Fibroblast of skin of scalp (primary cell): Measurements from ENCODE around the gene EPHA6.

Experiments used
- DNase-seq: peaks from one replicate; pipeline ENCODE4 v3.0.0-alpha.2; 2013

The EPHA6 gene

GRCh38 chr3:97291901-97292300 is 477.5 kb downstream of the EPHA6 start:
- no peak for DNase-seq

DNA sequence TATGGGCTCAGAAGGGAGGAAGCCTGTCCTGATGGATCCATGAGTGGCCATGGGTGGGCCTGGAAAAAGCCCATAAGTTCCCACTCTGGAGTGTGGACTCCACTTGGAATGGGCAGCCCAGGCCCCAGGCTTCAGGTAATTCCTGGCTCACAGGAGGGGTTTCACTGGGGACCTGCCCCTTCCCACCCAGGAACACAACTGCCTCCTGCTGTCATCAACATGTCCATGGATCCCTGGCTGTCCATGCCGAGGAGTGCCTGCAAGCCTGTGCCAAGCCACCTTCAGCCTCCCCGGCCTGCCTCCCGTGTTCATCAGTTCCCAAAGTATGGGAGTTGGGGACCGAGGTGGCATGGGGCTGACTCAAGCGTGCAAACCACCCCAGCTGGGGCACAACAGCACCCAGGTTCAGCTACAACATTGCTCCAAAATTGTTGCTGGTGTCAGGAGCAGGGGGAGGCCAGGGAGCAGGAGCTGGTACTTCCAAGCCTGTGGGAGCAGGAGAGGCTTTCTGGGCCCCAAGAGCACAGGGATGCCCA is 479.3 kb downstream of the EPHA6 start:
- no peak for DNase-seq

DNA sequence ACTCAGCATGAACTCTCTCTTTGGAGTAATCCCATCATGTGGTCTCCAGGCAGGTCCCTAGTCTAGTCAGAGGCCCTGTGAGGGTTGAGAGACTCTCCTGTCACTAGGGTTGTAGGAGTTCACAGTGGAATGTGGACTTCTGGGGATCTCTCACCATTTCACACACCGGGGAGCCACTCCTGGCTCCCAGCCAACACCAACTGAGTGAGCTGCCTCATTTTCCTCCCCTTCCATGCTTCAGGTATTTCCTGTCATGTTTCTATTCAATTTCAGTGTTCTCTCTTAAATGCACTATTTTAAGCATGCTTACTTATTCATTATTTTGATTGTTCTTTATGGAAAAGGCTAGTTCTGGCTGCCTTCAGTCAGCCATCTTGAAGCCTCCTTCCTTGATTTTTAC is 482.6 kb downstream of the EPHA6 start:
- DNase-seq, result no peak

GRCh38 chr3:97301114-97301513 is 486.7 kb downstream of the EPHA6 start:
- DNase-seq, result no peak

GRCh38 chr3:97306226-97306625 is 491.8 kb downstream of the EPHA6 start:
- no peak for DNase-seq

DNA sequence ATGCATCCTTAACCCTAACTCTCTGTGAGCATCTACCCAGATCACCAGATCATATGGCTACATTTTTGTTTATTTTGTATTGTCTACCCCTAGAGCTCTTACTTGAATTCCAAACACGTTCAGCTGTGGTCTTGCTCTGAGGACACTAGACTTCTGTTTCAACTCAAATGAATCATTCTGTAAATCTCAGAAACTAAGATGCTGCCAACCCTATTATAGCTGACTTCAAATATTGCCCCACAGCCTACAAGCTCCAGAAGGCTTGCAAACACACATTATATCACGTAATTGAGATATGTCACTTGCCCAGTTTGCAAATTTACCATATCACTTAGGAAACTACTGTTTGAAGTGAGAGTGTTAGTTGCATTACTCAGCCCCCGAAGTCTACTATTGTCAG is 524.0 kb downstream of the EPHA6 start:
- no peak for DNase-seq

DNA sequence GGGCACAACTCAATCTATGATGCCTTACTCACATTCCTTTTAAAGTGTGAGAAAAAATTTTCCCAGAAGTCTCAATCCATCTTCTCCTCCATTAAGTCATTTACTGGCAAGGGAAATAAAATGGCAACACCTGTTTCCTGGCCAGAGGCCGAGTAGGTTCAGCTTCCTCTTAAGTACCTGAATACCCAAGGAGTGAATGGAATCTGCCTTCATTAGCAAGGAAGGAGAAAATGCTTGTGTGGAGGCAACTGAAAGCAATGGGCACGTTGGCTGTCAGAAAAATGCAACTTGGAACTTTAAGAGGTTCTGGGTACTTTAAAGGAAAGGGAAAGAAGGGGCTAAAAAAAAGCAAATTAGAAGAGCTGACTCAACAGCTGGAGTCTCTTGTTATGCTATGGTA is 526.5 kb downstream of the EPHA6 start:
- DNase-seq, result no peak

- no peak for DNase-seq
Observed at GRCh38 chr3:97347780-97348179, 533.4 kb downstream of the EPHA6 start.

- DNase-seq, result no peak
Observed at GRCh38 chr3:97350971-97351370, 536.6 kb downstream of the EPHA6 start.

- no peak for DNase-seq
Observed at GRCh38 chr3:97353176-97353575, 538.8 kb downstream of the EPHA6 start.

GRCh38 chr3:97359977-97360376 is 545.6 kb downstream of the EPHA6 start:
- no peak for DNase-seq

GRCh38 chr3:97360804-97361203 is 546.4 kb downstream of the EPHA6 start:
- no peak for DNase-seq

GRCh38 chr3:97384583-97384982 is 570.2 kb downstream of the EPHA6 start:
- no peak for DNase-seq

DNA sequence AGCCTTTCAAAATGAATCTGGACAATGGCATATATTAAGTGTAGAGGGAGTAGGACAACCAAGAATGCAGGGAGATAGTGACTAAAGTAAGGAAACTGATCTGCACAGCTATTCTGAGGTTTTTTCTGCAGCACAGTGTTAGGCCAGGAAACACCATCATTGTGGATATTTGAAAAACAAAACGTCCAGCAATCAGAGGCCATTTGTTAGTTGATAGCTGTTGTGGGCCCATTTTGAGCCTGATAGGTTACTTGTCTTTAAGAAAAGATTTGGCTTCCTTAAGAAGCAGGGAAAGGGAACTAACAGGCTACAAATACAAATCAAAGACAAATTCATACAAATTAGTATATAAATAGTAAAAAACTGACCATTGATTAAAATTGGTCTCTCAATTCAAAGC is 574.4 kb downstream of the EPHA6 start:
- DNase-seq, result no peak

DNA sequence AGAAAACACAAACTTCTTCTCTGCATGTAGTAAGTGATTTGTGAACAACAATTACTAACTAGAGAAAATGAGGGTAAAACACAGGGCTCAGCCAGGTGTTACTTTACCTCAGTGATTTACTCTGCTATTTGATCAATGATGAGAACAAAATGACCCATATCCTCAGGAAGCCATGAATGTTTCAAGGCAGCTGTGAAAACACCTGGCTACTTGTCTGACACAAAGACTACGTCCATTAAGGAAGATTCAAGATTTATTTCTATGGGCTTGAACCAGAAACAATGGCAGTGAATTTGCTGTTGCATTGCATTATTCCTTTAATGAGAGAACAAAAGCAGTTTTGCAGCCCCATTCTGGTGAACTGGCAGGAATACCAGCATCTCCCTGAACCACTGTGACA is 575.5 kb downstream of the EPHA6 start:
- DNase-seq, result no peak

DNA sequence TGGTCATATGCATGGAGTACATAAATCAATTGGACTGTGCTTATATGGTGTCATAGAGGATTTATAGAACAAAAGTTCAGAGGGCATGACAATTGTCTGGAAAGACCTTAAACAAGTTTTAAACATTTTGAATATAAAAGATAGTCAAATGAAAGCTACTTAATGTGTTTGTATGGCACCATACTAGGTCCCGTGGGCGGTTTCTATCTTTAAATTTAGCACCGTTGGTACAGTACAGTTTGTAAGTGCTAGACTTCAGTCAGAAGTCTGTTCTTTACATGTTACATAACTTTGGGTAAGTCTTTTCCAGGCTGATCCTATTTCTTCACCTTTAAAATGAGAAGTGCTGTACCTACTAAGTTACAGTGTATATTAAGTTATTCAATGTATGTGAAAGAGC is 576.8 kb downstream of the EPHA6 start:
- no peak for DNase-seq

DNA sequence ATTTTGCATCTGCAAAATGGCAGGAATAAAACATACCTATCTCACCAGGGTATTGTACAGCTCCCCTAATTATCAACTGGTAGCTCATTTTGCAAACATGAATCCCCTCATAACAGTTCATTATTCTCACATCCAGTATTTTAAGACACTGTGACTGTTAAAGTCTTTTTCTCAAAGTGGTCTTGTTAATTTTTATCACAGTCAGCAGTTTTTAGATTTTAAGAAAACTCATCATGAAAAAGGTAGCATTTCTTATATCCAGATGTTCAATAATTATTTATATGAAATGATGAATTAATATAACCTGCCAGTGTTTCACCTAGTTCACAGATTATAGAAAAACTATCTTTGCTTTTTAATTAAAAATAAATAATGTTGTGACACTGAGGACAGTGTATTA is 595.2 kb downstream of the EPHA6 start:
- DNase-seq, result no peak

DNA sequence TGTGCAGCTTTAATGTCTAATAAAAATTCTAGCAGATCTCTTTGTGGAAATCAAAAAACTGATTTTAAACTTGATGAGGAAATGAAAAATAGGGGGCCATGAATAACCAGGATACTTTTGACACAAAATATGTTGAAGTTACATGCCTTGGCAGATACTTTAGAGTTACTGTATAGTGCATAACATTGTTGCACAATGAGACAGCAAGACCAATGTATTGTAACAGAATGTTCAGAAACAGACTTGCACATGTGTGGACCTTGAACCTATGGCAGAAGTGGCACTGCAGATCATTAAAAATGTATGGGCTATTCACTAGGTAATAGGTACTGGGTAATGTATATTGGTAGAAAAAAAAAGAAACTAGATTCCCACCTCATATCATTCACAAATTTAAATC is 607.2 kb downstream of the EPHA6 start:
- no peak for DNase-seq

DNA sequence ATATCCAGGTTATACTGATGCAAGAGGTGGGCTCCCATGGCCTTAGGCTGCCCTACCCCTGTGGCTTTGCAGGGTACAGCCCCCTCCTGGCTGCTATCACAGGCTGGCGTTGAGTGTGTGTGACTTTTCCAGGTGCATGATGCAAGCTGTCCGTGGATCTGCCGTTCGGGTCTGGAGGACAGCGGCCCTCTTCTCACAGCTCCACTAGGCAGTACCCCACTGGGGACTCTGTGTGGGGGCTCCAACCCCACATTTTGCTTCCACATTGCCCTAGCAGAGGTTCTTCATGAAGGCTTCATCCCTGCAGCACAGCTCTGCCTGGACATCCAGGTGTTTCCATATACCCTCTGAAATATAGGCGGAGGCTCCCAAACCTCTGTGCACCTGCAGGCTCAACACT is 610.6 kb downstream of the EPHA6 start:
- DNase-seq, result no peak

DNA sequence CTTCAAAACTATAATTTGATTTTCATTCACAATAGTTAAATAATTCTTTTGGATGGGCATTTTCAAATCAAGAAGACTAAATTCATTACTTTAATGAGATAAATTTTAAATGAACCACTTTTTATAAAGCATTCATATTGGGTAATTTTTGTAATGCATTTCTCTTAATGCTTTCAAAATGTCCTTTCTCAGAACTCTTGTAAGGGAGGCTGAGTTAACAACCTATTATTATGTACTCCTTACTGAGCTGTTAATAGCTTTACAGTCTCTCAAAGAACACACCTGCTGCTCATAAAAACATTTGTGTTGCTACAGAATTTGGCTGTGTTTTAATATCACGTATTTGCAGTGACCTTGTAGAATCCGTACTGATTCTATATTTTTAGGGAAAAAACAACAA is 616.2 kb downstream of the EPHA6 start:
- no peak for DNase-seq

GRCh38 chr3:97432914-97433313 is 618.5 kb downstream of the EPHA6 start:
- DNase-seq, result no peak

DNA sequence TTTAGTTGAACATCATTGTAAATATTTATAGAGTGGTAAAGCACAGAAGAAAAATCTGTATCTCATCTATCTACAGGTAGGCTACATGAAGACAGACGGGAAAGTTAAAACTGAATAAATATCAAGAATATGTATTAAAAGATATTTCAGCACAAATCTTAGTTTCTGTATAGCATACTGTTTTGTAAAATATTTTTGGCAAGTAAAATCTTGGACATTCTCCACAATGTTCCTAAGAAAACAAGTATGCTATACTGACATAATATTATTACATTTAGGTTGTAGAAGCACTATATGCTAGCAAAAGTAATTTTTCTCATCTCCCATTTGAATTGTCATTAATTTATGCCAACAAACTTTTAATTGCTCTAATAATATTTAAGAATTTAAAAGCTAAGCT is 623.7 kb downstream of the EPHA6 start:
- no peak for DNase-seq

- no peak for DNase-seq
Observed at GRCh38 chr3:97439373-97439772, 625.0 kb downstream of the EPHA6 start.

DNA sequence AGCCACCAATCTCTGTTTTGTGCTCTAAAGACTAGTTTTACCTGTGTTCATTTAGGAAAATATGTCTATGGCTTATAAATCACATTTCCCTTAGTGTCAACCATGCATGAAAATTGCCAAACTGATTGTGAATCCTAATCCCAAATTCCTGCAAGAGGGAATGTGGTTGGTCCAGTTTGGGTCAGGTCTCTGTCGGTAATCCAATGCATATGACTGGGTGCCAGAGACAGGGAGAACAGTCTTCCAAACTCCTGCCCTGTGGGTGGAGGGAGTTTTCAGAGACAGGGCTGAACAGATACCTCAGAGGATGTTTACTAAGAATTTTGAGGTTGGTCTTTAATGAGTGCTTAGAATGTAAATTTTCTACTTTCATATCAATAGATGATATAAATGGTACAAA is 649.6 kb downstream of the EPHA6 start:
- no peak for DNase-seq

GRCh38 chr3:97470481-97470880 is 656.1 kb downstream of the EPHA6 start:
- DNase-seq, result no peak

- no peak for DNase-seq
Observed at GRCh38 chr3:97479740-97480139, 665.3 kb downstream of the EPHA6 start.
